Inflammatory macrophage (primary cell): Measurements from ENCODE around the gene CDKL5.
A peak's percentile ranks its signal among the peaks of the same experiment; 100 is the strongest.
"Not testable (repeated sequence)": the region's sequence is repeated elsewhere in the genome, so short reads cannot be mapped to it uniquely, and the experiment has no call there.

Experiments used
- DNase-seq, 2 donors: peaks; one replicate each; pipeline ENCODE4 v3.0.0-alpha.2; 2020 to 2022
- total RNA-seq, 18 experiments: gene quantifications; one replicate each; lab custom pipeline; 2026; ENCODE audit warnings: mixed read lengths in 6 of 18, inconsistent platforms in 2 of 18; lab: John Stamatoyannopoulos, UW

Gene CDKL5
- 5.1 to 25.2 (median 10.7) reads per million in 18 experiments for total RNA-seq

DNA sequence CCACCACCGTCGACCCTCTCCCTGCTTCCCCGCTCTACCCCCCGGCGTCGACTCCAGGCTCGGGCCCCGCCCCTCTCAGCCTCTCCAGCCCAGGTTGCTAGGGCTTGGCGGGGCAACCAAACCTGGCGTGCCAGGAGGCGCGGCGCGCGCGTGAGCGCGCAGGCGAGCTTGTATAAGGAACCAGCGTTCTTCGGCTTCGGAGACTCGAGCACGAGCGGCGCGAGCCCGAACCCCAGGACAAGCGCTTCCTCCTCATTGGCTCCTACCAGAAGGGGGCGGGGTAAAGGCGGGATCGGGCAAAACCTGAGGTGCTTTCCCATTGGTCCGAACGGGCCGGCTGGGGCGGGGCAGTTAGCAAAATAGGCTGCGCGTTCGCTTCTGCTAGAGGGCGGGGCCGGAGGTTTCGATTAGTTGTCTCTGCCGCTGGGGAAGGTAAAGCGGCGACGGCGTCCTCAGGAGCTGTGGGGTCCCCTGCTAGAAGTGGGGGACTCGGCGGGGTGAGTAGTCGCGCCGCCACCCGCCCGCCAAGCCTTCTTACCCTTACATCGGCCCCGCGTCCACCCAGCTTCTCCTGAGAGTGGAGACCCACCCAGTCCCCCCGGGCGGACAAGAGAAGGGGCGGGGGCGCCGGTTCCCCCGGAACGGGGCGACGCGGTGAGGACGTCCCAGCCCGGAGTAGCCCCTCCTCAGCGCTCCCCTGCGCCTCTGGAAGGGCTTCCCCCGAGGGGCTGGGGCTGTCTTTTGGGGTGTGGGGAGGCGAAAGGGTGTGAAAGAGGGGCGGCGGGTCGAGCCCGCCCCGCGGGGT lies at the start of gene CDKL5:
TSS of gene CDKL5 (plus strand) at position 410 of the 805 bp plus-strand sequence. CDS start 81,489 bp downstream, outside the sequence.
- DNase-seq = peak; percentile 93 to 95

DNA sequence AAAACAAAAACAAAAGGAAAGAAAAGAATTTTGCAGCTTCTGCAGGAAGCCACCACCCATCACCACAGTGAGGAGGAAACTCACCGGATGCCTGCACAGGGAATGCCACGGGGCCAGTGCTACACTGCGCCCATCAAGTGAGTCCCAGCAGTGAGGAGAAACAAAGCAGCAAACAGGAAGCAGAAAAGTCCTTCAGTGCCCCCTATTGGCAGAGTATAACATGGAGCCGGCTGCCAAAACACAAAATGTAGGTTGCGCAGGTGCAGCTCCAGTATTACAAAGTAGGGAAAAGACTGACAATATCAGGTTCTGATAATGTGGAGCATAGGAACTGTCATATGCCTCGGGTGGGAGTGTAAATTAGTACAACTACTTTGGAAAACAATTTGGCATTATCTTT lies 47.6 kb upstream of the CDKL5 start:
- DNase-seq = peak; percentile 9 to 27

- no peak for DNase-seq
Observed at GRCh38 chrX:18389966-18390365, 35.4 kb upstream of the CDKL5 start.

DNA sequence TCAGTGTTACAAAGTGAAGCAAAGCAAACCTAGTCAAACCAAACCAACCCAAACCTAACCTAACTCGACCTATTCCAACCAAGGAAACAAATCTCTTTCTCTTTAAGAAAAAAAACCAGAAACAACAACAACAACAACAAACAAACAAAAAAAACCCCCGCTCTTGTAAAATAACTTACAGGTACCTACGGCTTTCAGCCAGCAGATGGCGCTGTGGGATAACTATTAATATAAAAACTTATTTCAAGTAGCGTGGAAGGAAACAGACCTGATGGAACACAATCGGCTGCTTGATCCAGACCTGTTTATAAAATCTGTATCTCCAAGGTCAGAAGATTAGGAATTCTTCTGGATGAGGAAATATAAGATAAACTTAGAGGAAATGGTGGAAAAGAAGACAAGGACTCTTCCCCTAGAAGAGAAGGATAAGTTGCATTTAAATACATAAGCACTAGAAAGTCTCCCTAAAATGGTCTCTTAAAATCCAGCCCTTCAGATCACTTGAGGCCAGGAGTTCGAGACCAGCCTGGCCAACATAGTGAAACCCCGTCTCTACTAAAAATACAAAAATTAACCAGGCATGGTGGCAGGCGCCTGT lies 34.4 kb upstream of the CDKL5 start:
- DNase-seq = peak; percentile 65

DNA sequence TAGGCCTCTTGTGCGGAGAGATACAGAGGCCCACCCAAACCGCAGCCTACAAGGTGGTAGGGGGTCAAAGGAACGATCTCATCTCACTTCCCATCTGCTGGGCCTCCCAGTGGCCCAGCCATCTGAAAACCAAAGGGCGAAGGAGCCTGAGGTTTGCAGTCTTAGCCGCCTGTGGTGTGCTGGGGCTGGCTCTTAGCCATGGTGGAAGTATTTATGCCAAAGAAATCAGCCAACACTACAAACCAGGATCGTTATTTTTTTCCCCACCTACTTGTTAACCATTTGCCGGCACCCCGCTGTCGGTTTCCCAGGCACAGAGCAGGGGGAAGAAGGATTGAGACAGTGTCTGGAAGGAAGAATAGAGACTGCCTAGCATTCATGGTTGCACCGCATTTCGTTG lies 30.9 kb upstream of the CDKL5 start:
- DNase-seq = no peak

DNA sequence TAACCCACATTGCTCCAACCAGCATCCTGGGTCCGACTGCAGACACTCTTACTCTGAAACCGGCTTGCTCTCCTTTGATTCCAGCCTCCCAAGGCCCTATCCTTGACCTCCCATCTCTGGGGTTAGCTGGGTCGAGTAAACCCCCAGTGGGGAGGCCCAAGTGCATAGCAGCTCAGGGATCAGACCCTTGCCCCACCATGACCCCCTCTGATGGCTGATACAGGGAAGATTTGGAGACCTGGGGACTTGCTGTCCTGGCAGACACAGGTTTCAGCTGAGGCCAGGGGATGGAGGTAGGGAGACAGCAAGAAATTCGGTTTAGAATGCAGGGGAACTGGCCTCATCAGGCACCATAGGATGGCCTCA lies 23.6 kb upstream of the CDKL5 start:
- DNase-seq = no peak

DNA sequence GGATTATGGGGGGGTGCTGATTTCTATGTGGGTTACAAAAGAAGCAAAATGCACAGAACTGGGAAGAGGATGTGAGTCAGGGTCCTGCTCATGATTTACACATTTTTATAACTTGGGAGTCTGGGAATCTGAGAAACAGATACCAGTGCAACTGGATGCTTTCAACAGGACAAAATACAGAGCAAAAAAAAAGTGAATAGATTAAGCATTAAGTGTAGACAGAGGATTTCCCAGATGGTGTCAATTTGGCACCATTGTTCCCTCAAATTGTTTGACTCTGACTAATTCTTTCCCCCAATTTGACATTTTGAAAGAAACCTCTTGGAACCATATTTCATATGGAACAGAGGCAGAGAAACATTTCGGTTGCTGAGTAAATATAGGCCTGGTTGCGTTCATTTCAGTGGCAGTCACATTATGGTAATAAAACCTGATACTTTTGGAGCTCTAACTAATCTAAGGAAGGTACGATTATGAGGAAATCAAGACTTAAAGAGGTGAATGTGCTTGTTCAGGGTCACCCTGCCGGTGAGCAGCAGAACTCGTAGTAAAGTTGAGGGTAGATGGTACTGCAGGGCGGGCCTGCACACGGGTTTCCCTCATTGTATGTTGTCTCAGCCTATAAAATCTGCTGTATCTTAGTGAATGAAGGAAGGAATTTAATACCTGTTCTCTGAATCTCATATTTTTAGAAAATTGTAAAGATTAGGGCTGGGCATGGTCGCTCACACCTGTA lies 18.7 kb upstream of the CDKL5 start:
- DNase-seq = no peak

- no peak for DNase-seq
Observed at GRCh38 chrX:18410038-18410437, 15.4 kb upstream of the CDKL5 start.

GRCh38 chrX:18415386-18415785 lies 10.0 kb upstream of the CDKL5 start:
- DNase-seq = no peak

DNA sequence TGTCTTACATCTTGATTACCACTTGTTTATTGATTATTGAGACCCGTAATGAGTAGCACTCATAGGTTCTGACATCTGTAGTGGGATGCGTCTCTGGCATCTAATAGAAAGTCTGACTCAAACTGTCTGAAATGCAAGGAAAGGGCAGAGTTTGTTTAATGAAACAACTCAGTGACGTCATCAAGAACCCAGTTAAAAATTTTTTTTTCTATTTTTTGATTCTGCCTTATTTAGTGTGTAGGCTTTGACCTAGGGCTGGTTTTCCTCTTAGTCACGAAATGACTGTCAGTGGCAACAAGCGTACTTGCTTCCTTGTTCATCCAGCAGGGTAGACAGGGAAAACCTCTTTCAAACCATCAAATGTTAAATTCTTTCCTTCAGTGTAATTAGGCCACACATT lies 3.1 kb upstream of the CDKL5 start:
- no peak for DNase-seq

GRCh38 chrX:18422886-18423285 lies 2.5 kb upstream of the CDKL5 start:
- no peak for DNase-seq

DNA sequence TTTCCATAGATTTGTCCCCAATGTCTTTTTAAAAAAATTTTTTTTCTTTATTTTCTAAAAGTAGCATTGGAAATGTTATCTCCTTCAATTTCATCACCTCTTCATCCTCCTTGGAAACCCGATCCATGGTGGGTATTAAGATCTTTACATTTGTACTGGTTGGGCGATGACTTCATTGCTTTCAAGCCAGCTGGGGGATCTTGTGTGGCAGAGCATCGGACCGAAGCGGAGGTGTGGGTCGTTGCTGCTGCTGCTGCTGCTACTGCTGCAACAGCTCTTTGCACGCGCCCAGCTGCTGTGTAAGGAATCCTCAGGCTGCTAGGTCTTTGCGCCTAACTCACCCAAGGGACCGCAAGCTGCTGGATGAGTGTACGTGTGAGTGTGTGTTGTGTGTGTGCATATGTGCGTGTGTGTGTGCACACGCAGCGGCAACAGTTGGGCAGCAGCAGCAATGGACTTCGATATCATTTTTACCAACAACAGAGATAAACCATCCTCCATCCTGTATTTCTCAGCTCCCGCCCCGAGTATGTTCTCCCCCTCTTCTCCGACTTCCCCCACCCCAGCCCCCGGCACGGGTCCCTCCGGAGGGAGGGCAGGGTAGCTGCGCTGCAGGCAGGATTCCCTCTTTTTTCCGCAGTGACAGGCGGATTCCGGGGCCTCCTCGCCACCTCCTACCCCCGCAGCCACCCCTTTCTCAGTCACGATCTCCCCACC lies 768 bp upstream of the CDKL5 start:
- no peak for DNase-seq

DNA sequence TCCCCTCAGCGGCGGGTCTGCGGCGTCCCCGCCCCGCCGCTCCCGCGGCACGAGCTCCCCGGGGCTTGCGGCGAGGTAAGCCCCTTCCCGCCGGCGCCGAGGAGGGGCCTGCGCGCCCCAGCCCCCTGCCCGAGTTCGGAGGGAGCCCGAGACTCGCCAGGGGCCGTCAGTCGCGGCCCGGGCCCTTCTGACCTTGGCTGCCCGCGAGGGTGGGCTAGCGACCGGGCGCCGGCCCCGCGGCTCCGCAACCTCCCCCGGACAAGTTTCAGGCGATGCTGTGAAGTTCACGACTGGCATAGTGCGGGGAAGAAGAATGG lies 554 bp downstream of the CDKL5 start:
- no peak for DNase-seq

GRCh38 chrX:18428006-18428405 lies 2.6 kb downstream of the CDKL5 start:
- no peak for DNase-seq

DNA sequence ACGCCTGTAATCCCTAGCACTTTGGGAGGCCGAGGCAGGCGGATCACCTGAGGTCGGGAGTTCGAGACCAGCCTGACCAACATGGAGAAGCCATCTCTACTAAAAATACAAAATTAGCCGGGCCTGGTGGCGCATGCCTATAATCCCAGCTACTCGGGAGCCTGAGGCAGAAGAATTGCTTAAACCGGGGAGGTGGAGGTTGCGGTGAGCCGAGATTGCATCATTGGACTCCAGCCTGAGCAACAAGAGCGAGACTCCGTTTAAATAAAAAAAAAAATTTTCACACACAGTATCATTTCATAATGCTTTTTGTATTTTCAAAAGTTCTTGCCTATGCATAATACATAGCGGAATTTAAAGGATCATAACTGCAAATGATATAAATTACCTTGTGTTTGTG lies 7.9 kb downstream of the CDKL5 start:
- DNase-seq = not testable (repeated sequence)

GRCh38 chrX:18434896-18435295 lies 9.5 kb downstream of the CDKL5 start:
- no peak for DNase-seq

DNA sequence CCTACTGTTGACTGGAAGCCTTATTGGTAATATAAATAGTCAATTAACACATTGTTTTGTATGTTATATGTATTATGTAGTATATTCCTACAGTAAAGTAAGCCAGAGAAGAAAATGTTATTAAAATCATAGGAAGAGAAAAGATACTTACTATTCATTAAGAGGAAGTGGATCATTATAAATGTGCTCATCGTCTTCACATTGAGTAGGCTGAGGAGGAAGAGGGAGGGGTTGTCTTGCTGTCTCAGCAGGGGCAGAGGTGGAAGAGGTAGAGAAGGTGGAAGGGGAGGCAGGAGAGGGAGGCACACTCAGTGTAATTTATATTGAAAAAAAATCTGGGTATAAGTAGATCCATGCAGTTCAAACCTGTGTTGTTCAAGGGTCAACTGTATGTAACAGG lies 10.6 kb downstream of the CDKL5 start:
- no peak for DNase-seq

- no peak for DNase-seq
Observed at GRCh38 chrX:18440835-18441234, 15.4 kb downstream of the CDKL5 start.

DNA sequence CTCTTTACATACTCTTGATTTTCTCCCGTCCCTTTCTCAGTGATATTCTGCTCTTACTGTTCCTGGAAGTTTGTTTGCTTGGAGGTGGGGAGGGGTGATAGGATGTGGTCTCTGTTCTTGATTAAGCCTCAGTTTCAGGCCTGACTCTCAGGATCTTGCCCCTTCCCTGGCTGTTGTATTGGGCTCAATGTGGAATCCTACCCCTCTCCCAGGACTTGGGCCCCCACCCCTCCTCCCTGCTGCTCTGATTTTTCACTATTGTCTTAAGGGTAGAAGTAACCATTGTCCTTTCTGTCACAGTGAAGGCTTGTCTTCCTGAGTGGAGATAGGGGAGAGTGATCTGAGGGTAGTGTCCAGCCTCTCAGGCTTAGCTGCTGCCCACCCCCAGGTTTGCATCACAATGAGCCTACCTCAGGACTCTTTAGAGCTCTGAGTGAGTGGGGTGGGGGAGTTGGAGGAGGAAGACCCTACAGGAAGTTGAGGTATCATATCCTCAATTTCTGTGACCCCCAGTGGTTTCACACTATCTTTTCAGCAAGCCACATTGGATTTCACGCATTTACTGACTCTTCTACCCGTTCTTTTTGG lies 16.5 kb downstream of the CDKL5 start:
- no peak for DNase-seq

GRCh38 chrX:18448416-18448815 lies 23.0 kb downstream of the CDKL5 start:
- no peak for DNase-seq

- DNase-seq = no peak
Observed at GRCh38 chrX:18449236-18449635, 23.8 kb downstream of the CDKL5 start.

DNA sequence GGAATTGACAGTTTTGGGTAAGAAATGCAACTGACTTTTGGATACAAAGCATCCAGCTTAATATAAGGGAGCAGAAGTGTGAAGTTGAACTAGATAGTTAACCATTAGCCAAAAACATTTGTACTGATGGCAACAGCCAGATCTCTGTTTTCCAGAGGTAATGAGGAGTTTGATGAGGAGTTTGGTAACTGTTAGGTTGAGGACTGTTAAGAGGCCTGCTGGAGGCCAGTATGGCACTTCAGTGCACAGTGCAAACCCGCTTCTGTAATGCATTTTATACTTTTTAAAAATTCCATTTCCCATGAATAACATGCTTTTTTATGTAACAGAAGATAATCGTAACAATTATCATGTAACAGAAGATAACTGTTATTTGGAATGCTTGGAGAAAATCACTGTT lies 30.0 kb downstream of the CDKL5 start:
- DNase-seq = no peak

GRCh38 chrX:18457000-18457399 lies 31.6 kb downstream of the CDKL5 start:
- peak in 1 of 2 donors; percentile 7 for DNase-seq
